Fibroblast of upper back skin (primary cell): ENCODE measurements around the gene RS1.

Experiments
- DNase-seq: peaks from one replicate; pipeline ENCODE4 v3.0.0-alpha.2; 2013

RS1 gene

GRCh38 chrX:18668071-18668835 lies 3.7 kb downstream of the RS1 start:
- no peak for DNase-seq

- DNase-seq = no peak
Measured at GRCh38 chrX:18666614-18667013, 5.3 kb downstream of the RS1 start.

DNA sequence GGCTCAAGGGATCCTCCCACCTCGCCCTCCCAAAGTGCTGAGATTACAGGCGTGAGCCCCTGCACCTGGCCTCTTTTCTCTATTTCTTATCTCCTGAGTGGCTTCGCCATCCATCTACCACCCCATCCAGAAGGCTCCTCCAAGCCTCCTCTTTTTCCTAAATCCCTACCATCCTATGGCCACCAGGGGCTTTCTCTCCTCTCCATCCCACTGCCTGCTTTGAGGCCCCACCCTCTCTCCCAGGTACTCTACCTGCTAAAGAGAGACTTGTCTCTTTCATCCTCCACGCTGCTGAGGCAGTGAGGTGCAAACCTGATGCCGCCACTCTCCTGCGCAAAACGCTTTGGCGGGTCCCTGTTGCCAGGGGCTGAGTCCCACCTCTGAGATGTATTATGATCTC lies 7.0 kb downstream of the RS1 start:
- no peak for DNase-seq

DNA sequence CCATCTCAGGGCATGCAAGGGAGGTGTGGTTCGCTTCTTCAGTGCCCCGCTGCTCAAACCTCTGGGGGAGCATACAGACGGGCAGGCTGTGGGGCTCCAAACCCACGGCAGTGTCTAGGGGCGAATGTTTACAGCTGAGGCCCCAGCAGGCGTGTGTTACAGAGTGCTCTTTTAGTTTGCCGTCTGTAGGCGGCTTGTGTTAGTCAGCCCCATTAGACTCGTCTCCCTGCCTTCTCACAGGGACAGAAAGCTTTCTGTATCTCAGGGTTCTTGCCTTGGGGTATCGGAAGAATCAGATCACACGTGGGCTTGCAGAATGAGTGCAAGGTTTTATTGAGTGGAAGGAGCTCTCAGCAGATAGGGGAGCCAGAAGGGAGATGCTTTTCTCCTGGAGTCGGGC lies 10.6 kb downstream of the RS1 start:
- no peak for DNase-seq

DNA sequence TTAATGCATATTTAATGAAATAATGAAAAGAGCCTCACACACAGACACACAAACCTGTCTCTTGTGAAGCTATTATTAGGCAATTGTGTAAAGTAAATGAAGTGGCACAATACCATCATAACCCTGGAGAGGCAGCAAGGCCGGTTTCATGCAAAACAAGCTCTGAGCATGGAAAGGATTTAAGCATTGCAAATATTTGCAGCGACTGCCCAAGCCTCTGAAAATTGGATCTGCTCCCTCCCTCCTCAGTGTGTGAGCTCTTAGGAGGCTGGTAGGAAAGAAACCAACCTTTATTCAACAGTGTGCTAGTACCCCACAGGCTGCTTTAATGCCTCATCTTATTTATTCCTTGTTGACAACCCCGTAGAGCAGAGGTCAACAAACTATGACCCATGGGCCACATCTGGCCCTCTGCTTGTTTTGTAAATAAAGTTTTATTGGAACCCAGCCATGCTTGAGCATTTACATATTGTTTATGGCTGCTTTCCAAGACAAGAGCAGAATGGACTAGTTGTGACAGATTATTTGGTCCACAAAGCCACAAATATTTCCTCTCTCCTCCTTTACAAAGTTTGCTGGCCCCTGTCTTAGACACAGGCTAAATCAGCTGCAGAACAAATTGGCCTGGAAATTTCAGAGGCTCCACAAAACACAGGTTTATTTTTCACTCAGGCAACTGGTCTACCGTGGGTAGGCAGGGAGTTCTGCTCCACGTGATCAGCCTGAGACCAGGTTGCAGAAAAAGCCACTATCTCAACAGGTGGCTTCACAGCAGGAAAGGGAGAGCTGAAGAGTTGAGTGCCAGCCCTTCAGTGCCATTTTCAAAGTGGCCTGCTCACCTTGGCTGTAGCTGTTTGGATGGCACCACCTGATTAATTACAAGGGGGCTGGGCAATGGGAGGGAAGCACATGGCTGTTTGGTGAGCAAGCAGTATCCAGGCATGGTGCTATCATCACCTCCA lies 16.8 kb downstream of the RS1 start:
- peak; percentile 10 for DNase-seq

DNA sequence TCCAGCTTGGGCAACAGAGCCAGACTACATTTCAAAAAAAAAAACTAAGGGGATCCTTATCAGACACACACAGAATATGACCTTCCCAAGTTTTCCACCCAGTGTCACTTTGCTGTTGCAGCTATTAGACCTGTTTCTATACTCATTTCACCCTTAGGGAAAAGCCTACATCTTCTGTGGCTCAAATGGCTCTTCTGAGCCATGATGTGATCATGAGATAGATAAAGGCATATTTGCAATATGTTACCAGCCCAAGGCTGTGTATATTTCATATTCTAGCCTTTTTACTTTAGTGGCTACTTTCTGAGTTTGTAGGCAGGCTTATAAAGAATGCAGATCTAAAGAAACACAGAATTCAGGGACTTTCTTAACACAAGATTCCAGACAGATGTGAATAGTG lies 19.3 kb downstream of the RS1 start:
- no peak for DNase-seq

GRCh38 chrX:18650662-18651061 lies 21.2 kb downstream of the RS1 start:
- DNase-seq = no peak

- DNase-seq = no peak
Measured at GRCh38 chrX:18649498-18649951, 22.4 kb downstream of the RS1 start.

GRCh38 chrX:18647621-18648020 lies 24.3 kb downstream of the RS1 start:
- no peak for DNase-seq

- no peak for DNase-seq
Measured at GRCh38 chrX:18643853-18644252, 28.1 kb downstream of the RS1 start.

DNA sequence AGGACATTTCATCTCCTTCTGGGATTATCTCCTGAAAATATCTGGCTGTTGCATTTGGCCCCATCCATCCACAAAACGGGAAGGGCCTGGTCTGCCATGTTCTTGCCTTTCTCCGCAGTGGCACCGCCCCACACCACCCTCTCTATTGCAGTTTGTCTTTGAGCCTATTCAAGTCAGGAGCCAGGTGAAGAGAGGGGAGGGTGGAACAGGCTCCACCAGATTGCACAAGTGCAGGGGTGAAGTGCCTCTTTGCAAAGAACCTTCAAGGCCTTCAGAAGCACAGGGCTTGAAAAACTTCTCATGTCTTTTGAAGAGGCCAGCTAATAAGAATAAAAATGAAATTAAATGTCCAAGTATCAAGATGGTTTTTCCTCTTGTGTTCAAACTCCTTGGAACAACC lies 28.7 kb downstream of the RS1 start:
- no peak for DNase-seq

DNA sequence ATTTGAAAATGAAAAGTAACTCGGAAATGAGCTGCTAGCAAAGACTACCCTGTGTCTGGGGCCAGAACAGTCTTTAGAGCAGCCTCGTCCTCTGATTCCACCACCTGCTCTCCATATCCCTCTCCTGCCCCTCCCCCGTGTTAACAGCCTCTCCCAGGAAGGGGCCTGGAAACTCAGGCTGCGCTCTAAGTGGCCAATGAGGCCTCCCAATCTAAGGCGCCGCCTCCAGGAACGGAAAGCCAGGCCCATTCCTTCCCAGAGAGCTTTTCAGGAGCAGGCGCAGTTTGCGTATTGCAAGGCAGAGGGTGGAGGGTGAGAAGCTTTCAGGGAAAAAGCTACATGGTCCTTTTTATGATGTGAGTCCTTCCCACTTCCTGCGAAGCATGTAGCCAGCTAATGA lies 31.2 kb downstream of the RS1 start:
- DNase-seq = peak; percentile 2

GRCh38 chrX:18639280-18639679 lies 32.6 kb downstream of the RS1 start:
- no peak for DNase-seq

DNA sequence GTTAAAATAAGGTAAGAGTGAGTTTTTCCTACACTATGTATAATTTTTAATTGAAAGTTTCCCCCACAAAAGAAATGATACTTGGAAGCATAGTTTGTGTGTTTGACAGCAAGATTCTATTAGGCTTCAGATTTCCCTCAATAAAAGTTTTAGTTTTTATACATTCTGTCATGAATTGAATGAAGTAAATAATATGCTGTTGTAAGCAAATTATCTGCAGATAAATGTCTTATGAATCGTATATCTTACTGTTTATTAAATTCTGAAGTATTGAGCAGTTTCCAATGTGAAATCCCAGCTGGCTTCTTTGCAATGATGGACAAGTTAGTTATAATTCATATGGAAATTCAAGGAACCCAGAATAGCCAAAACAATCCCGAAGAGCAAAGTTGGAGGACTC lies 33.5 kb downstream of the RS1 start:
- DNase-seq = no peak

- DNase-seq = no peak
Measured at GRCh38 chrX:18630934-18631333, 41.0 kb downstream of the RS1 start.

DNA sequence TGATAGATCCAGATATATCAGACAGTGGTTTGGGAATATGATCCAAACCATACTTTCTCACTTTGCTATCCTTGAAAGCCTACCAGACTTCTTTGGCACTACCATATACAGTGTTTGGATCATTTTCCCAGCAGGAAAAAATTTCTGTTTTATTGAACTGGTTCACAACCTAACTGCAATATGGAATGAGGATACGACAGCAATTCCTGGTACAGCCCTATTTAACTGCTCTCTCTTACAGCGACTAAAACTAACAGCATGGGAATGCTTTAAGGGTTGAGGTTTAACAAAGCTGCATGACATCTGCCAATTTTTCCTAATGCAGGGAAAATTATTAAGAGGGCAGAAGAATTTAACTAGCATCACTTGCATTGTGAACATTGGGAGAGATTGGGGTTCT lies 47.3 kb downstream of the RS1 start:
- DNase-seq = no peak

DNA sequence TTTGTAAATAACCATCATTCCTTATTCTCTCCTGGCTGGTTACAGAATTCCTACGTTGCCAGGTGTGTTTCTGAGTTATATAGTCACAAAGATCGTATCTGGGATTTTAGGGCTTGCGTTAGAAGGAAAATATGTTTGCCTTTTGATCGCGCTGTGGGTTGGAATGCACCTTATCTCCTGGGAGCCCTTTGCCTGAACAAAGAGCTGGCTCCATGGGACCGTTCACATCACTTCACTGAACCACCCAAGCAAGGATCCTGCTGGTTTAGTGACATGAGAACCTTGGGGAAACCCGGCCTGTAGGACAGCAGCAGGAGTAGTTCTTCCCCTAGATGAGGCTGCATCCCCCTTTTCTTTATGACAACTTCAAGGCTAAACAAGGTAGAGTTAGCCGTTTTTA lies 51.6 kb downstream of the RS1 start:
- DNase-seq = no peak

- DNase-seq = no peak
Measured at GRCh38 chrX:18619288-18619687, 52.6 kb downstream of the RS1 start.

DNA sequence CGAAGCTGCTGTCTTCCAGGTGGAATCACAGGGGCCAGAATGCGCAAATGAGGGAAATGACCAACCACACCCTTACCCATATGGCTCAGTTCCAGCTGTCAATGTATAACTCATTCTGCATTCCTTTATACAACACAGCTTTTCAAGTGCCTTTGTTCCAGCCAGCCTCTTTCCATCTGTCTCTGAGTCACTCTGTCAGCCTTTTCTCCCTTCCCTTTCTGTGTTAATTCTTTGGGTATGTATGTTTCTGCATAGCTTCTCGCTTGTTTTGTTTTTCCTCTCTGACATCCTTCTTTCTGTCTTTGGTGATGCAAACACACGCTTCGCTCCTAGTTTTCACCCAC lies 54.5 kb downstream of the RS1 start:
- peak; percentile 77 for DNase-seq

DNA sequence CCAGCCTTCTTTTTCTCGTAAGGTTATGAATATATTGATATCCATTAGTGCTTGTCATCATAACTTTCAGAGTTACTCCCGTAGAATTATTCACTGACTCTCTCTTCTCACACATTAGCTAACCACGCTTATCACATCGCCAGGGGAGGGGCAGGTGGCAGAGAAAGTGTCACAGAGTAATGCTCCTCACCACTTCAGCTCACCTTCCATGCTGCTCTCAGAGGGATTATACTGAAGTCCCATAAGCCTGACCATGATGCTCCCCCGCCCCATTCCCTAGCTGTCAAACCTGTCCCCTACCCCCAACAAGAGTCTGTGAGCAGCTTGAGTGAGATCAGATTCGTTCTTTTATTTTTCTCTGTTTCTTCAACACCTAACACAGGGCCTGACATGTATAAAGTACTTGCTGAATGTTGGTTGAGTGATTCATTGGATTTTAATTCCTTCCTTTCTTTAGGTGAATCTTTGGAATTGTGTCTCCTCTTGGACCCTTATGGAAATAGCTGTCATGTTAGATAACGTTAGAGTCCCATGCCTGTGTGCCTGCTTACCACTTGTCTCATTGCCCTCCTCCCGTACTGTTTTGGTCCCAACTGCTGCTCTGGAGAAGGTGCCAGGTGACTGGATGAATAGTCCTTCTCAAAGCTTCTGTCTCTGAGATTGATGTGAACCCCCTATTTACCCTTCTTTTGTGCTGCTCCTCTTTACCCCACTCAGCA lies 55.1 kb downstream of the RS1 start:
- DNase-seq = no peak

DNA sequence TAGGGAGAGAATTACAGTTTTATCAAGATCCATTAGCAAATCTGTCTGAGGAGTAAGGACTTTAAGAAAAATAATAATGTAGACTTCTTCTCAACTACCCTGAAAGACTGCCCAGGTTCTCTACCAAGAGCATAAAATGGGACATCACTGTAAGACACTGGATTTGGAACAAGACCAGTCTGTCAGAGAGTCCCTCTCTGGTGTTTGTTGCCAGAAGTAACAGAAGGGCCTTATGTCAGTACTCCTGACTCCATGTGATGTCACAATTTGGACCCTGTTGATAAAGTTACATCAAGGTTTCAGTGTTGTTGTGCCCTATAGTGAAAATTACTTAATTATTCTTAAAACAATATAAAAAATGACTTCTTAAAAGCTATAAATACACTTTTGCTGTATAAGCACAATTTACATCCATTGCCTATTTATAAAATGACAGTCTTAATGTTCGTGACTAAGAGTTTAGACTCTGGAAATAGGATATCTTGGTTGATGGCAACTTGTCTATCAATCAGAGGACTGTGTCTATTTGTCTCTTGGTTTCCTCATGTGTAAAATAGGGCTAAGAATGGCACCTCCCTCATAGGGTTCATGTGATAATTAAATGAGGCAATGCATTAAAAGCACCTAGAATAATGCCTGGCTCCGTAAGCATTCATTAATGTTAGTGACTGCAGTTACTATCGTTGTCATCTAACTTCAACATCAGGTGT lies 57.8 kb downstream of the RS1 start:
- DNase-seq = no peak

DNA sequence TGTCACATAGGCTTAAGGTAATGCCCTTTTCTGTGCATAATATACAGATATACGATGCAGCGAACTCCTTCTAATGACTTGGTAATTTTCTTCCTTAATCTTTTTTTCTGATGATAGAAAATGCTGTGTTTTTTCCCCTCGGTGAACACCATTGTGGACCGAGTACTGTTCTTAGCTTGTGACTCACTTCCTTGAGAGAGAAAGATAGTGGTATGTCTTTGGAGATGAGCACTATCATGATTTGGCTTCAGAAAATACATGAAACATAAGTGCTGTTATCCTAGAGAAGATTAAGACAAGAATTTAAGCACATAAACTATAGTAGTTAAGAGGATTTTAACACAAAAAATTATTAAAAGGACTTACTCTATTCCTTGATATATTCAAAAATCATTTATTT lies 63.9 kb downstream of the RS1 start:
- DNase-seq = no peak

- peak; percentile 46 for DNase-seq
Measured at GRCh38 chrX:18598413-18598812, 73.5 kb downstream of the RS1 start.
